ENCODE results near the gene MYBPHL.

The MYBPHL gene

DNA sequence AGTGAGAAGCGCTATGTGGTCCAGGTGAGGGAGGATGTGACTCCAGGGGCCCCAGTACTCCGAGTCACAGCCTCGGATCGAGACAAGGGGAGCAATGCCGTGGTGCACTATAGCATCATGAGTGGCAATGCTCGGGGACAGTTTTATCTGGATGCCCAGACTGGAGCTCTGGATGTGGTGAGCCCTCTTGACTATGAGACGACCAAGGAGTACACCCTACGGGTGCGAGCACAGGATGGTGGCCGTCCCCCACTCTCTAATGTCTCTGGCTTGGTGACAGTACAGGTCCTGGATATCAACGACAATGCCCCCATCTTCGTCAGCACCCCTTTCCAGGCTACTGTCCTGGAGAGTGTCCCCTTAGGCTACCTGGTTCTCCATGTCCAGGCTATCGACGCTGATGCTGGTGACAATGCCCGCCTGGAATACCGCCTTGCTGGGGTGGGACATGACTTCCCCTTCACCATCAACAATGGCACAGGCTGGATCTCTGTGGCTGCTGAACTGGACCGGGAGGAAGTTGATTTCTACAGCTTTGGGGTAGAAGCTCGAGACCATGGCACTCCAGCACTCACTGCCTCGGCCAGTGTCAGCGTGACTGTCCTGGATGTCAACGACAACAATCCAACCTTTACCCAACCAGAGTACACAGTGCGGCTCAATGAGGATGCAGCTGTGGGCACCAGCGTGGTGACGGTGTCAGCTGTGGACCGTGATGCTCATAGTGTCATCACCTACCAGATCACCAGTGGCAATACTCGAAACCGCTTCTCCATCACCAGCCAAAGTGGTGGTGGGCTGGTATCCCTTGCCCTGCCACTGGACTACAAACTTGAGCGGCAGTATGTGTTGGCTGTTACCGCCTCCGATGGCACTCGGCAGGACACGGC is 55.3 kb downstream of the MYBPHL start:
- H3K27me3 Mint-ChIP-seq (ENCODE audit: low read depth) = peaks cover 18% of the 10 kb centered on the region
- no peak overlapping the region for H3K27ac Mint-ChIP-seq

GRCh38 chr1:109250454-109251276 is 56.1 kb downstream of the MYBPHL start:
- Mint-ChIP-seq H3K9me3 (no peaks in the 10 kb centered on the region), H3K4me1 (ENCODE audit: low read depth) (peaks cover 4% of the 10 kb centered on the region), H3K36me3 (ENCODE audit: low read depth) (no peaks in the 10 kb centered on the region), H3K4me3 (peak overlapping the region; percentile 59), H3K27ac (no peak overlapping the region), H3K27me3 (ENCODE audit: low read depth) (peaks cover 22% of the 10 kb centered on the region)
- DNase-seq (ENCODE audit: low spot score) = no peak

More for the DNA sequence above, 55.3 kb downstream of the MYBPHL start:
- Mint-ChIP-seq H3K4me1 (ENCODE audit: low read depth) (peaks cover 4% of the 10 kb centered on the region), H3K4me3 (peak overlapping the region; percentile 24), H3K36me3 (ENCODE audit: low read depth) (no peaks in the 10 kb centered on the region), H3K9me3 (no peaks in the 10 kb centered on the region)
- DNase-seq (ENCODE audit: low spot score) = no peak

DNA sequence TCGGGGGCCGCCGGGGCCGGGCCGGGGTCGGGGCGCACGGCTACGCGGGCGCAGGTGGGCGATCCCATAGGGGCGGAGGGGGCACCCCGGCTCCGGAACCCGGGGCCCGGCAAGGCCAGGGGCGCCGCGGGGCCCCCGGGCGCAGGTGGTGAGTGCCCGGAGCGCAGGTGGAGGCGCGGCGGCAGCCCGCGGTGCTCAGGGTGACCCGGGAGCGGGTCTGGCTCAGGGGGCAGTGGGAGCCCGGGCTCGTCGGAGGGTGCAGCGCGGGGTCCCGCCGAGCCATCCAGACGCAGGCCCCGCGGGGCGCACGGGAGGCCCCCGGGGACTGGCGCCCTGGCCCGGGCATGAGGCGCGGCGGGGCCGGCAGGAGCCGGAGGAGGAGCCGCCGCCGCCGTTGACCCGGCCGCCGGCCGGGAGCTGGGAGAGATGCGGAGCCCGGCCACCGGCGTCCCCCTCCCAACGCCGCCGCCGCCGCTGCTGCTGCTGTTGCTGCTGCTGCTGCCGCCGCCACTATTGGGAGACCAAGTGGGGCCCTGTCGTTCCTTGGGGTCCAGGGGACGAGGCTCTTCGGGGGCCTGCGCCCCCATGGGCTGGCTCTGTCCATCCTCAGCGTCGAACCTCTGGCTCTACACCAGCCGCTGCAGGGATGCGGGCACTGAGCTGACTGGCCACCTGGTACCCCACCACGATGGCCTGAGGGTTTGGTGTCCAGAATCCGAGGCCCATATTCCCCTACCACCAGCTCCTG is 57.0 kb downstream of the MYBPHL start:
- no peak for DNase-seq (ENCODE audit: low spot score)
- H3K9me3 Mint-ChIP-seq = no peaks in the 10 kb centered on the region
- H3K36me3 Mint-ChIP-seq (ENCODE audit: low read depth) = no peaks in the 10 kb centered on the region
- peaks cover 4% of the 10 kb centered on the region for H3K4me1 Mint-ChIP-seq (ENCODE audit: low read depth)
- peaks cover 19% of the 10 kb centered on the region for H3K27me3 Mint-ChIP-seq (ENCODE audit: low read depth)
- no peak overlapping the region for H3K27ac Mint-ChIP-seq
- peak overlapping the region; percentile 59 for H3K4me3 Mint-ChIP-seq

DNA sequence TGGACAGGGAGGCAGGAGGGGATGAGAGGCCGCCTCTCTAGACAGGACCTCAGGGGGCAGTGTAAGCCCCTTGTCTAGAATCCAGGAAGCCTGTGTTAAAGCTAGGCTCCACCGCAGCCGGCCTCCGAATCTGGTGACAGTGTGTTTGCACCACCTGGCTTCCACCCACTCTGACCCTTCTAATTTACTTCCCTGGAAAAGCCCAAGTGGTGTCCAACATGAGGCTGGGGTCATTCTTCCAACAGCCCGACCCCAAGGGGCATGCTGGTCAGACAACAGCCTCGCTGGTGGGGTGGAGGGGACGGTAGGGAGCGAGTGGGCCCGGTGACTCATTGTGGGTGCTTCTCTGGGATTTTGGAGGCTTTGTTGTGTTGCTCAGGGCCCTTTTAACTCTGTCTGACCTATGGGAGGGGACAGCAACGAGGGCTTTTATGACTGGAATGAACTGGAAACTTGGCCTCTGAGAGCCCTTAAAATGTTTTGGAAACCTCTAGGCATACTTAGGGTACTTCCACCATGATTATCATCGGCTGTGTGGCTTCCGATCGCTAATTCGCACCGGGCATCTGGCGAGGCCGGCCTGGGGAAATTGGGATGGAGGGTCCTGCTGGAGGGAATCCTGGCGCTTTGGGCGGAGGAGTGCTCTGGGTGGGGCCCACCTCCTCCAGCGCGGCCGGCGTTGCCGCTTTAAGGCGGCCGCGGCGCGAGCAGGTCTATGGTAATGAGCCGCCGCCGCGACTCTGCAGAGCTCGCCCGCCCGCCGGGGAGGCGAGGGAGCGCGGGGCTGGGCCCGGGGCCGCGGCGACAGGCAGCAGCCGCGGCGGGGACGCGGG is 57.8 kb downstream of the MYBPHL start, which contains the start of gene CELSR2:
TSS of gene CELSR2 (plus strand) at position 743 of the 833 bp plus-strand sequence. CDS start 541 bp downstream, outside the sequence.
- H3K36me3 Mint-ChIP-seq (ENCODE audit: low read depth) = no peaks in the 10 kb centered on the region
- no peak within 1 kb of the TSS for H3K27ac Mint-ChIP-seq
- peaks cover 4% of the 10 kb centered on the region for H3K4me1 Mint-ChIP-seq (ENCODE audit: low read depth)
- no peaks in the 10 kb centered on the region for H3K9me3 Mint-ChIP-seq
- H3K27me3 Mint-ChIP-seq (ENCODE audit: low read depth) = peaks cover 21% of the 10 kb centered on the region
- peak; percentile 68 for DNase-seq (ENCODE audit: low spot score)
- H3K4me3 Mint-ChIP-seq = peak within 1 kb of the TSS; percentile 65

- Mint-ChIP-seq H3K4me1 (ENCODE audit: low read depth) (peaks cover 4% of the 10 kb centered on the region), H3K9me3 (no peaks in the 10 kb centered on the region), H3K27ac (no peak overlapping the region), H3K36me3 (ENCODE audit: low read depth) (no peaks in the 10 kb centered on the region), H3K4me3 (no peak overlapping the region), H3K27me3 (ENCODE audit: low read depth) (peaks cover 22% of the 10 kb centered on the region)
- no peak for DNase-seq (ENCODE audit: low spot score)
Measured at GRCh38 chr1:109248444-109248796, 58.4 kb downstream of the MYBPHL start.

GRCh38 chr1:109247401-109248365 is 59.1 kb downstream of the MYBPHL start:
- Mint-ChIP-seq H3K4me3 (no peak overlapping the region), H3K36me3 (ENCODE audit: low read depth) (no peaks in the 10 kb centered on the region), H3K4me1 (ENCODE audit: low read depth) (peaks cover 4% of the 10 kb centered on the region), H3K27me3 (ENCODE audit: low read depth) (peaks cover 25% of the 10 kb centered on the region), H3K9me3 (no peaks in the 10 kb centered on the region), H3K27ac (no peak overlapping the region)
- no peak for DNase-seq (ENCODE audit: low spot score)

DNA sequence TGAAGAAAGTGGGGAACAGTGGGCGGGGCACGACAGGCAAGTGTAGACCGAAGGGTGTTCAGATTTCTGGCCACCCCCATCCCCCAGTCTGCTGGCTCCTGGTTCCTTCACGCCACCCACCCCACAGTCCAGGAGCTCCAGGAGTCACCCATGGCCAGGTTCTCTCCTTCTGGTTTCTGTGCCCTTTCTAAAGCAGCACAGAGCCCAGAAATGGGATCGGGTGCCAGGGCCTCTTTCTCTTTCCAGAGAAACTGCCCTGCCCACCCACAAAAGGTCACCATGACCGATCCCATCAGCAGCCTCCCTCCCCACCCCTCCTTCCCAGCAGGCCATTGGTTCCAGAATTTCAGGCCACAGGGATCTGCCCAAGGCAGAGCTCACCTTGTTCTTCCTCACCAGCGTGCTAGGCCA is 60.7 kb downstream of the MYBPHL start:
- peaks cover 30% of the 10 kb centered on the region for H3K27me3 Mint-ChIP-seq (ENCODE audit: low read depth)

GRCh38 chr1:109243860-109244552 is 62.8 kb downstream of the MYBPHL start:
- no peak for DNase-seq (ENCODE audit: low spot score)
- Mint-ChIP-seq H3K4me1 (ENCODE audit: low read depth) (peaks cover 4% of the 10 kb centered on the region), H3K27ac (no peak overlapping the region), H3K9me3 (no peaks in the 10 kb centered on the region), H3K4me3 (no peak overlapping the region), H3K36me3 (ENCODE audit: low read depth) (peaks cover 3% of the 10 kb centered on the region), H3K27me3 (ENCODE audit: low read depth) (peaks cover 24% of the 10 kb centered on the region)

More for the DNA sequence above, 60.7 kb downstream of the MYBPHL start:
- H3K9me3 Mint-ChIP-seq = no peaks in the 10 kb centered on the region
- H3K4me1 Mint-ChIP-seq (ENCODE audit: low read depth) = peaks cover 7% of the 10 kb centered on the region
- no peak for DNase-seq (ENCODE audit: low spot score)
- no peak overlapping the region for H3K27ac Mint-ChIP-seq
- no peaks in the 10 kb centered on the region for H3K36me3 Mint-ChIP-seq (ENCODE audit: low read depth)
- H3K4me3 Mint-ChIP-seq = no peak overlapping the region

DNA sequence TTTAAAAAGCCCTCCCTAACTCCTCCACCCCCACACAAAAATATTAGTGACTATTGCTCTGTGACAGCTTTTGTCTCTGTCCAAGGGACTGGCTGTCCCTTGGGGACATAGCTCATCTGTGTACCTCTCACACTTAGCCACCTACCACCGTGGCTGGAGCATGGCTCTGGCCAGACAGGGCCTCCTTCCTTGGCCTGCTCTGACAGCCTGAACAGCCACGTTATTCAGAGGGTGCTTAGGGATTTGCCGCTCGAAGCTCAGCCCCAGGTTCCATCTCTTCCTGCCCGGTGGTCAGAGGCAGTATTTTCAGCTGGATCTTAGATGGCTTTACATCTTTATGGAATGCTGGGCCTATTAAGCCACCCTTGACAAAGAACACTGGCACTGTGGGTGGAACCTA is 63.6 kb downstream of the MYBPHL start:
- H3K36me3 Mint-ChIP-seq (ENCODE audit: low read depth) = peaks cover 7% of the 10 kb centered on the region
- no peak overlapping the region for H3K27ac Mint-ChIP-seq
- peaks cover 3% of the 10 kb centered on the region for H3K4me1 Mint-ChIP-seq (ENCODE audit: low read depth)
- no peaks in the 10 kb centered on the region for H3K9me3 Mint-ChIP-seq
- no peak for DNase-seq (ENCODE audit: low spot score)
- no peak overlapping the region for H3K4me3 Mint-ChIP-seq
- peaks cover 24% of the 10 kb centered on the region for H3K27me3 Mint-ChIP-seq (ENCODE audit: low read depth)

DNA sequence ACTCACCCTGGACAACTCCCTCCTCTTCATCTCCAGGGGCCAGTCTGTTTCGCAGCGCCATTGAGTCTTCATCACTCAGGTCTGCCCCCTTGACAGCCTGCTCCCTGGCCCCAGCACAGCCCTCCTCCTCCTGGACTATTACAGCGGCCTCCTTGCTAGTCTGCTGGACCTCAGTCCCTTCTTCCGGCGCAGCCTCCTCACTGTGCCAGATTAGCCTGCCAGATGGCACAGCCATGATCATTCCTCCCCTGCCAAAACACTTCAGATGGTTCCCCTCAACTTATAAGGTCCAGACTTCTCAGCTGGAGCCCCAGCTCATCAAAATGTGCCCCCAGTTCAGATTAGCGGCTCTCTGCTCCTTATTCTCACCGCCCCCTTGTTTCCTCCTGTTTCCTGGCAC is 64.4 kb downstream of the MYBPHL start:
- Mint-ChIP-seq H3K36me3 (ENCODE audit: low read depth) (peaks cover 13% of the 10 kb centered on the region), H3K4me3 (no peak overlapping the region), H3K27me3 (ENCODE audit: low read depth) (peaks cover 24% of the 10 kb centered on the region), H3K9me3 (no peaks in the 10 kb centered on the region), H3K4me1 (ENCODE audit: low read depth) (peaks cover 3% of the 10 kb centered on the region), H3K27ac (no peak overlapping the region)
- no peak for DNase-seq (ENCODE audit: low spot score)

Data from T-helper 2 cell treated with Interferon-gamma antibody and Interleukin-4, amounts not matched to agents 5 μg/mL and 100 μg/mL, for 36 hours (primary cell).